ENCODE data around the gene DDX52.

Gene DDX52

DNA sequence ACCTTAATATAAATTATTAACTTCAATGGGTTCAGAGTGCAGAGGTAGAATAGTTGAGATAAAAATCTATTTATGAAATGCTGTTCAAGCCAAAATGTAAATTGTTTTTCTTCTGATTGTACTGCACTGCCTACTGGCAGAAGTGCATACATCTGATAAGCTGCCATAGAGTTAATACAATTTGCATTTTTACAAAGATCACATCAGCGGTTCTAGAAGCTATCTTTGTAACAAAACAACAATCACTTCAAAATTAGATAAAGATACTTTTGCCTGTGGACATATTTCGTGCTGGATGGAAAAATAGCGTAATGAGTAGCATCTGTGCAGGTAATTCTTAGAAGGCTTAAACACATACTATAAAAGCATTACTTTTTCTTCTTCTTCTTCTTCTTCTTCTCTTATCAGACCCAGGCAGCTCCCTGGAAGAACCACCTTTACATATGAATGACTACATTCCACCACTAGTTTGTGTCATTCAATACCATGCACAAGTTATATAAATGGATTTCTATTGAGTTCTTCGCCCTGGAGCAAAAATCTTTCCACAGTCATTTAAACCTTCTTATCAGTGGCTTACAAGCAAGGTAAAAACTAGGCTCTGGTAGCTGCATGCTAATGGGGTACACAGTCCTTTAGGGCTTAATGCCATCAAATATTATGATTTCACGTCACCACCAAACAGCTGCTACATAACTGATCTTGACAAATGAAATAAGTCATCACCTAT, 81.1 kb downstream of the DDX52 start:
- DNase-seq (ENCODE audit: low read depth) = no peak
- no peak overlapping the region for H3K4me3 ChIP-seq (ENCODE audit: low read depth, low read length)
- TF ChIP-seq, protein P1, sequence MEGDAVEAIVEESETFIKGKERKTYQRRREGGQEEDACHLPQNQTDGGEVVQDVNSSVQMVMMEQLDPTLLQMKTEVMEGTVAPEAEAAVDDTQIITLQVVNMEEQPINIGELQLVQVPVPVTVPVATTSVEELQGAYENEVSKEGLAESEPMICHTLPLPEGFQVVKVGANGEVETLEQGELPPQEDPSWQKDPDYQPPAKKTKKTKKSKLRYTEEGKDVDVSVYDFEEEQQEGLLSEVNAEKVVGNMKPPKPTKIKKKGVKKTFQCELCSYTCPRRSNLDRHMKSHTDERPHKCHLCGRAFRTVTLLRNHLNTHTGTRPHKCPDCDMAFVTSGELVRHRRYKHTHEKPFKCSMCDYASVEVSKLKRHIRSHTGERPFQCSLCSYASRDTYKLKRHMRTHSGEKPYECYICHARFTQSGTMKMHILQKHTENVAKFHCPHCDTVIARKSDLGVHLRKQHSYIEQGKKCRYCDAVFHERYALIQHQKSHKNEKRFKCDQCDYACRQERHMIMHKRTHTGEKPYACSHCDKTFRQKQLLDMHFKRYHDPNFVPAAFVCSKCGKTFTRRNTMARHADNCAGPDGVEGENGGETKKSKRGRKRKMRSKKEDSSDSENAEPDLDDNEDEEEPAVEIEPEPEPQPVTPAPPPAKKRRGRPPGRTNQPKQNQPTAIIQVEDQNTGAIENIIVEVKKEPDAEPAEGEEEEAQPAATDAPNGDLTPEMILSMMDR (IDR thresholded peaks at IDR 0.05; ENCODE audit: low read depth, low read length) = no peak
- TF ChIP-seq POLR2A (IDR thresholded peaks at IDR 0.05; ENCODE audit: extremely low read depth, insufficient read length) (no peak), MYC (IDR thresholded peaks at IDR 0.05; ENCODE audit: low read depth, low read length) (no peak)
- TF ChIP-seq, protein P2, sequence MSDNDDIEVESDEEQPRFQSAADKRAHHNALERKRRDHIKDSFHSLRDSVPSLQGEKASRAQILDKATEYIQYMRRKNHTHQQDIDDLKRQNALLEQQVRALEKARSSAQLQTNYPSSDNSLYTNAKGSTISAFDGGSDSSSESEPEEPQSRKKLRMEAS (IDR thresholded peaks at IDR 0.05; ENCODE audit: low read depth, low read length) = no peak
